A673 (cell line): Measurements from ENCODE around the gene SPNS2. TPM values are rescaled to one million over a fixed set of nuclear protein-coding genes. Genes with fewer than 3 reads are reported as not detected.

Experiments
- BruUV-seq: library from RNA; stranded (reverse); fragments of 400-500 nt; replicated peaks from 2 replicates; lab custom pipeline; 2021; lab: Mats Ljungman, UMichigan
- CTCF ChIA-PET: fragments of 300-600 bp; sonication (Branson Sonifier 250); formaldehyde crosslinking; loops from one replicate; lab custom pipeline; 2022; ENCODE audit warnings: antibody characterized with exemption; lab: Charles Lee
- POLR2A ChIA-PET: fragments of 300-600 bp; sonication (Branson Sonifier 250); formaldehyde crosslinking; loops from one replicate; lab custom pipeline; 2022; ENCODE audit warnings: antibody characterized with exemption; ENCODE audit not compliant: low non-redundant PET; lab: Charles Lee
- DNase-seq: peaks from one replicate; pipeline ENCODE4 v3.0.0-alpha.2; 2015; ENCODE audit warnings: low spot score
- H3K27ac ChIP-seq: fragments of 200-600 bp; sonication (generic); 2 replicates; pipeline ENCODE4 v1.5.1; 2016; ENCODE audit warnings: mixed run types, low read depth, mild to moderate bottlenecking, mixed read lengths, antibody characterized with exemption, low read length; ENCODE audit not compliant: poor library complexity, severe bottlenecking
- H3K27me3 ChIP-seq: fragments of 200-600 bp; sonication (generic); replicated peaks from 2 replicates; pipeline ENCODE4 v1.6.1; 2017; ENCODE audit warnings: mixed run types, low read depth, mild to moderate bottlenecking, mixed read lengths, antibody characterized with exemption, low read length; ENCODE audit not compliant: insufficient read depth, poor library complexity
- H3K36me3 ChIP-seq: fragments of 200-600 bp; sonication (generic); 2 replicates; pipeline ENCODE4 v1.6.1; 2016; ENCODE audit warnings: mixed run types, mild to moderate bottlenecking, mixed read lengths, antibody characterized with exemption, low read length; ENCODE audit not compliant: insufficient read depth, poor library complexity, severe bottlenecking
- H3K4me1 ChIP-seq: fragments of 200-600 bp; sonication (generic); 2 replicates; pipeline ENCODE4 v1.6.1; 2017; ENCODE audit warnings: mixed run types, mild to moderate bottlenecking, mixed read lengths, antibody characterized with exemption, low read length; ENCODE audit not compliant: insufficient read depth, poor library complexity, severe bottlenecking
- H3K4me3 ChIP-seq: fragments of 200-600 bp; sonication (generic); 2 replicates; pipeline ENCODE4 v1.5.1; 2016; ENCODE audit warnings: low read depth, mixed run types, mild to moderate bottlenecking, mixed read lengths, low read length; ENCODE audit not compliant: poor library complexity, severe bottlenecking
- H3K9me3 ChIP-seq: fragments of 200-600 bp; sonication (generic); 2 replicates; pipeline ENCODE4 v1.6.1; 2016; ENCODE audit warnings: mixed run types, low read depth, mild to moderate bottlenecking, mixed read lengths, antibody characterized with exemption, low read length; ENCODE audit not compliant: poor library complexity, severe bottlenecking
- CTCF ChIP-seq: fragments of 300-800, 200-600 bp; sonication (generic); conservative IDR thresholded peaks from 2 replicates; pipeline ENCODE4 v1.5.1; 2017; ENCODE audit warnings: low read depth, mild to moderate bottlenecking, antibody characterized with exemption, low read length, moderate library complexity, mixed read lengths
- EZH2 ChIP-seq: fragments of 200-600 bp; sonication (generic); IDR thresholded peaks from 2 replicates; pipeline ENCODE4 v1.6.1; 2017; ENCODE audit warnings: borderline replicate concordance, low read depth, mild to moderate bottlenecking, mixed read lengths, antibody characterized with exemption, low read length; ENCODE audit not compliant: poor library complexity, severe bottlenecking
- intact Hi-C: fragments of 100-400 bp; cut with micrococcal nuclease; formaldehyde crosslinking; loops from one replicate; pipeline ENCODE4 v1.10.0; 2022; ENCODE audit not compliant: unreplicated experiment
- total RNA-seq: library from RNA; stranded (reverse); gene quantifications from 2 replicates; pipeline ENCODE4 v1.2.3, GENCODE V29; 2021

SPNS2 gene
- total RNA-seq, 1 experiment from 2014 or later, result not detected

- Histone ChIP-seq H3K27ac (no peak overlapping the region), H3K27me3 (no peaks in the 10 kb centered on the region), H3K36me3 (no peaks in the 10 kb centered on the region), H3K4me1 (peaks cover 4% of the 10 kb centered on the region), H3K9me3 (no peaks in the 10 kb centered on the region), H3K4me3 (no peak overlapping the region)
- BruUV-seq, result no TSS peak
- no peak for TF ChIP-seq EZH2
- no peak for TF ChIP-seq CTCF
- DNase-seq, result no peak
- POLR2A ChIA-PET, result interaction anchor here (0.6 kb wide), 2 partner anchors 17 to 136 kb away, joined by 6 to 13 read pairs; no protein-coding TSS in a partner anchor
- CTCF ChIA-PET, result interaction anchor here (0.6 kb wide), 1 partner anchor 32 kb away, joined by 6 read pairs; the partner anchor contains the start of gene SPNS2
- intact Hi-C loops, result no loop called here
Observed at GRCh38 chr17:4530799-4531730, 32.4 kb downstream of the SPNS2 start.

- CTCF ChIA-PET, result no interaction called here
- no peaks in the 10 kb centered on the region for H3K27me3 ChIP-seq
- no peak overlapping the region for H3K4me3 ChIP-seq
- H3K36me3 ChIP-seq, result no peaks in the 10 kb centered on the region
- no TSS peak for BruUV-seq
- POLR2A ChIA-PET, result no interaction called here
- intact Hi-C loops, result no loop called here
- peaks cover 9% of the 10 kb centered on the region for H3K4me1 ChIP-seq
- no peak for DNase-seq
- TF ChIP-seq CTCF, result no peak
- no peak for TF ChIP-seq EZH2
- no peaks in the 10 kb centered on the region for H3K9me3 ChIP-seq
- no peak overlapping the region for H3K27ac ChIP-seq
Observed at GRCh38 chr17:4531988-4532736, 33.5 kb downstream of the SPNS2 start.

- ChIA-PET CTCF (no interaction called here), POLR2A (no interaction called here)
- H3K9me3 ChIP-seq, result no peaks in the 10 kb centered on the region
- DNase-seq, result no peak
- no TSS peak for BruUV-seq
- intact Hi-C loops, result no loop called here
- H3K4me3 ChIP-seq, result no peak overlapping the region
- TF ChIP-seq CTCF, result no peak
- no peak overlapping the region for H3K27ac ChIP-seq
- H3K36me3 ChIP-seq, result peaks cover 3% of the 10 kb centered on the region
- H3K27me3 ChIP-seq, result no peaks in the 10 kb centered on the region
- H3K4me1 ChIP-seq, result peaks cover 9% of the 10 kb centered on the region
Observed at GRCh38 chr17:4532860-4533522, 34.3 kb downstream of the SPNS2 start.
